GM20000 (cell line): ENCODE measurements around the gene CD34.

Experiments used
- DNase-seq: peaks from one replicate; pipeline ENCODE4 v3.0.0; 2012; ENCODE audit warnings: low spot score
- CTCF ChIP-seq: IDR thresholded peaks from 2 replicates; pipeline ENCODE4 v1.5.1; 2012; ENCODE audit warnings: mild to moderate bottlenecking, control low read depth; ENCODE audit errors: extremely low read depth, missing control alignments

Gene CD34

GRCh38 chr1:207857447-207857846 is 53.5 kb downstream of the CD34 start:
- no peak for TF ChIP-seq CTCF
- DNase-seq: no peak

GRCh38 chr1:207856276-207857023 is 54.5 kb downstream of the CD34 start:
- no peak for DNase-seq
- no peak for TF ChIP-seq CTCF

- DNase-seq: no peak
Measured at GRCh38 chr1:207854001-207854400, 56.9 kb downstream of the CD34 start.

GRCh38 chr1:207853372-207853757 is 57.6 kb downstream of the CD34 start:
- TF ChIP-seq CTCF: no peak
- DNase-seq: no peak

More at GRCh38 chr1:207854001-207854400, 56.9 kb downstream of the CD34 start:
- TF ChIP-seq CTCF: no peak

DNA sequence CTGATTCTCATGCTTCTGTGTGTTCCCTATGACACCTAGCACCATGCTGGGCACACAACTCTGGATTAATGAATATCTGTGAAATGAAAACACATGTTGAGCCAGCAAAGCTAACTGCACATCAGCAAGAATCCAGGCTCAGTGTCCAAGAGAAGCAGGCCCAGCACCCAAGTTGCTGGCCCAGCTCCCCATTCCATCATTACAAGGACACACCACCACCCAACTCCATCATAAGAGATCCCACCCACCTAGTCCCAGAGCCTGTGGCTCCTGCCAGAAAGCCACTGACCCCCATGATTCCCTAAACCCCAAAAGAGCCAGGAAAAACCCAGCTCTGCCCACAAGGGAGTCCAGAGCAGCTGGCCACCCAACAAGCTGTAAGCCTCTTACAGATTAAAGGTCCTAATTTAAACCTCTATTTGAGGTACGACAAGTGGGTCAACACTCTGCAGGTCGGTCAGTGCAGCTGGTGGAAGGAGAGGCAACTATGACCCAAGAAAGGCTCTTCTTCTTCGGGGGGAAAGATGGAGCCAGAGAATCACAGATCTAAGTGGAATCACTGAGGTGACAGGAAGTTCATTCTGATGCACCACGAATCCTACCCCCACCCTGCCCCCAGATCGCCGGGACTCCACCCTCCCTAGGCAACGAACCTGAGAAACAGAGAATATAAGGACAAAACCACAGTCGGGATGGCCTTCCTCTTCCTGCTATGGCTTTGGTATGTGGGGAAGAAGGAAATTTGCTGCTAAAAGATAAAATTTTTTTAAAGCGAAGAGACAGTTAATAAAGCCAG is 58.2 kb downstream of the CD34 start:
- no peak for TF ChIP-seq CTCF
- no peak for DNase-seq

- TF ChIP-seq CTCF: no peak
- DNase-seq: no peak
Measured at GRCh38 chr1:207851696-207852095, 59.2 kb downstream of the CD34 start.
